ENCODE results near the gene TCN2.

TCN2 gene

DNA sequence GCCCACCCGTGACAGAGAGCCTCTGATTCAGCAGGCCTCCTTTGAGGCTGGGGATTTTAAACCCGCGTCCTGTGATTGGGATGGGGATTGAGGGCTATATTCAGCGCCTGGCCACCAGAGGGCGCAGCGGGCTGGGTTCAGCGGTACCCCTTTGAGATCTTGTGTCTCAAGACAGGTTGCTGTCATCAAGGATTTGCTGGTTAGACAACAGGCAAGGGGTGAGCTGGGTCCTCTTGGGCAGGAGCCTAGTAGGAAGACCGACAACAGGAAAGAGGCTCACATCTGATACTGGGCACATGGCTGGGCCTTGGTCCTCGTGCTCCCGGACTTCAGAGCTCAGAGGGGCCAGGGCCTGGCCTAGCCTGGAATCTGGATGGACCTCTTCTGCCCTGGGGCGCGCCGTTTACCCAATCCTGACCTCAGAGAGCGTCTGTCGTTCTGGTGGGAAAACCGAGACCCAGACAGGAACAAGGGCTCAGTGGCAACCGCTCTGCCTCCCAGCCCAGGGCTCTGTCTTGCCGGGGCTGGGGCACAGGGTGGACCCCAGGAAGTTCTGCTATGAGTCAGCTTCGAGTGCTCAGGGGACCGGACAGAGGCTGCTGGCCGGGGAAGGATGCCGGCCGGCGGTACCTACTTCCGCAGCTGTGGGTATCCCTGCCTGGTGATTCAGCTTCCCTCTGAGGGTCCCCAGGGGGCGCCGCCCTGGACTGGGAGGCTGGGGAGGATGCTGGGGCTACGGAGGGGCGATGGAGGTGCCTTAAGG is 27.7 kb downstream of the TCN2 start (continued):
- TF ChIP-seq, protein P1, sequence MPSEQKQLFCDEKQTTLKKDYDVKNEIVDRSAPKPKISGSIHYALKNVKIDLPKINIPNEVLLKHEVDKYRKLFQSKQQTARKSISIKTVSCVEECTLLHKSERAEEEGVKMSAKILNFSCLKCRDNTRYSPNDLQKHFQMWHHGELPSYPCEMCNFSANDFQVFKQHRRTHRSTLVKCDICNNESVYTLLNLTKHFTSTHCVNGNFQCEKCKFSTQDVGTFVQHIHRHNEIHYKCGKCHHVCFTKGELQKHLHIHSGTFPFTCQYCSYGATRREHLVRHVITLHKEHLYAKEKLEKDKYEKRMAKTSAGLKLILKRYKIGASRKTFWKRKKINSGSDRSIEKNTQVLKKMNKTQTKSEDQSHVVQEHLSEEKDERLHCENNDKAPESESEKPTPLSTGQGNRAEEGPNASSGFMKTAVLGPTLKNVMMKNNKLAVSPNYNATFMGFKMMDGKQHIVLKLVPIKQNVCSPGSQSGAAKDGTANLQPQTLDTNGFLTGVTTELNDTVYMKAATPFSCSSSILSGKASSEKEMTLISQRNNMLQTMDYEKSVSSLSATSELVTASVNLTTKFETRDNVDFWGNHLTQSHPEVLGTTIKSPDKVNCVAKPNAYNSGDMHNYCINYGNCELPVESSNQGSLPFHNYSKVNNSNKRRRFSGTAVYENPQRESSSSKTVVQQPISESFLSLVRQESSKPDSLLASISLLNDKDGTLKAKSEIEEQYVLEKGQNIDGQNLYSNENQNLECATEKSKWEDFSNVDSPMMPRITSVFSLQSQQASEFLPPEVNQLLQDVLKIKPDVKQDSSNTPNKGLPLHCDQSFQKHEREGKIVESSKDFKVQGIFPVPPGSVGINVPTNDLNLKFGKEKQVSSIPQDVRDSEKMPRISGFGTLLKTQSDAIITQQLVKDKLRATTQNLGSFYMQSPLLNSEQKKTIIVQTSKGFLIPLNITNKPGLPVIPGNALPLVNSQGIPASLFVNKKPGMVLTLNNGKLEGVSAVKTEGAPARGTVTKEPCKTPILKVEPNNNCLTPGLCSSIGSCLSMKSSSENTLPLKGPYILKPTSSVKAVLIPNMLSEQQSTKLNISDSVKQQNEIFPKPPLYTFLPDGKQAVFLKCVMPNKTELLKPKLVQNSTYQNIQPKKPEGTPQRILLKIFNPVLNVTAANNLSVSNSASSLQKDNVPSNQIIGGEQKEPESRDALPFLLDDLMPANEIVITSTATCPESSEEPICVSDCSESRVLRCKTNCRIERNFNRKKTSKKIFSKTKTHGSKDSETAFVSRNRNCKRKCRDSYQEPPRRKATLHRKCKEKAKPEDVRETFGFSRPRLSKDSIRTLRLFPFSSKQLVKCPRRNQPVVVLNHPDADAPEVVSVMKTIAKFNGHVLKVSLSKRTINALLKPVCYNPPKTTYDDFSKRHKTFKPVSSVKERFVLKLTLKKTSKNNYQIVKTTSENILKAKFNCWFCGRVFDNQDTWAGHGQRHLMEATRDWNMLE (tag by site-specific recombination; conservative IDR thresholded peaks at IDR 0.05; ENCODE audit: low read depth) = no peak
- TF ChIP-seq IKZF3 (tag by site-specific recombination; IDR thresholded peaks at IDR 0.05) = no peak
- TF ChIP-seq, protein P2, sequence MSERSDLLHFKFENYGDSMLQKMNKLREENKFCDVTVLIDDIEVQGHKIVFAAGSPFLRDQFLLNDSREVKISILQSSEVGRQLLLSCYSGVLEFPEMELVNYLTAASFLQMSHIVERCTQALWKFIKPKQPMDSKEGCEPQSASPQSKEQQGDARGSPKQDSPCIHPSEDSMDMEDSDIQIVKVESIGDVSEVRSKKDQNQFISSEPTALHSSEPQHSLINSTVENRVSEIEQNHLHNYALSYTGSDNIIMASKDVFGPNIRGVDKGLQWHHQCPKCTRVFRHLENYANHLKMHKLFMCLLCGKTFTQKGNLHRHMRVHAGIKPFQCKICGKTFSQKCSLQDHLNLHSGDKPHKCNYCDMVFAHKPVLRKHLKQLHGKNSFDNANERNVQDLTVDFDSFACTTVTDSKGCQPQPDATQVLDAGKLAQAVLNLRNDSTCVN (tag by site-specific recombination; optimal IDR thresholded peaks at IDR 0.05) = no peak
- TF ChIP-seq SETDB1 (IDR thresholded peaks at IDR 0.05; ENCODE audit: insufficient read length, low read length) = no peak
- TF ChIP-seq ZNF776 (tag by site-specific recombination; IDR thresholded peaks at IDR 0.05; ENCODE audit: borderline replicate concordance) = no peak
- peak; percentile 97 for TF ChIP-seq MZF1 (tag by site-specific recombination; IDR thresholded peaks at IDR 0.05; ENCODE audit: borderline replicate concordance)
- no peak for TF ChIP-seq ZNF24 (tag by site-specific recombination; IDR thresholded peaks at IDR 0.05)
- peak; percentile 48 for TF ChIP-seq ZXDB (tag by site-specific recombination; IDR thresholded peaks at IDR 0.05)
- TF ChIP-seq ZNF571 (tag by site-specific recombination; IDR thresholded peaks at IDR 0.05) = no peak
- no peak for TF ChIP-seq ZNF677 (tag by site-specific recombination; IDR thresholded peaks at IDR 0.05)
- TF ChIP-seq, protein P3, sequence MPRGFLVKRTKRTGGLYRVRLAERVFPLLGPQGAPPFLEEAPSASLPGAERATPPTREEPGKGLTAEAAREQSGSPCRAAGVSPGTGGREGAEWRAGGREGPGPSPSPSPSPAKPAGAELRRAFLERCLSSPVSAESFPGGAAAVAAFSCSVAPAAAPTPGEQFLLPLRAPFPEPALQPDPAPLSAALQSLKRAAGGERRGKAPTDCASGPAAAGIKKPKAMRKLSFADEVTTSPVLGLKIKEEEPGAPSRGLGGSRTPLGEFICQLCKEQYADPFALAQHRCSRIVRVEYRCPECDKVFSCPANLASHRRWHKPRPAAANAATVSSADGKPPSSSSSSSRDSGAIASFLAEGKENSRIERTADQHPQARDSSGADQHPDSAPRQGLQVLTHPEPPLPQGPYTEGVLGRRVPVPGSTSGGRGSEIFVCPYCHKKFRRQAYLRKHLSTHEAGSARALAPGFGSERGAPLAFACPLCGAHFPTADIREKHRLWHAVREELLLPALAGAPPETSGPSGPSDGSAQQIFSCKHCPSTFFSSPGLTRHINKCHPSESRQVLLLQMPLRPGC (tag by site-specific recombination; IDR thresholded peaks at IDR 0.05) = no peak
- no peak for TF ChIP-seq ZNF585B (tag by site-specific recombination; IDR thresholded peaks at IDR 0.05)
- no peak for TF ChIP-seq KLF10 (tag by site-specific recombination; IDR thresholded peaks at IDR 0.05)
- TF ChIP-seq, protein P4, sequence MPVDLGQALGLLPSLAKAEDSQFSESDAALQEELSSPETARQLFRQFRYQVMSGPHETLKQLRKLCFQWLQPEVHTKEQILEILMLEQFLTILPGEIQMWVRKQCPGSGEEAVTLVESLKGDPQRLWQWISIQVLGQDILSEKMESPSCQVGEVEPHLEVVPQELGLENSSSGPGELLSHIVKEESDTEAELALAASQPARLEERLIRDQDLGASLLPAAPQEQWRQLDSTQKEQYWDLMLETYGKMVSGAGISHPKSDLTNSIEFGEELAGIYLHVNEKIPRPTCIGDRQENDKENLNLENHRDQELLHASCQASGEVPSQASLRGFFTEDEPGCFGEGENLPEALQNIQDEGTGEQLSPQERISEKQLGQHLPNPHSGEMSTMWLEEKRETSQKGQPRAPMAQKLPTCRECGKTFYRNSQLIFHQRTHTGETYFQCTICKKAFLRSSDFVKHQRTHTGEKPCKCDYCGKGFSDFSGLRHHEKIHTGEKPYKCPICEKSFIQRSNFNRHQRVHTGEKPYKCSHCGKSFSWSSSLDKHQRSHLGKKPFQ (tag by site-specific recombination; IDR thresholded peaks at IDR 0.05) = no peak
- peak; percentile 68 for TF ChIP-seq ZNF660 (tag by site-specific recombination; IDR thresholded peaks at IDR 0.05)
- TF ChIP-seq BCL11B (tag by site-specific recombination; IDR thresholded peaks at IDR 0.05; ENCODE audit: low read depth) = no peak
- TF ChIP-seq ZNF302 (tag by site-specific recombination; IDR thresholded peaks at IDR 0.05; ENCODE audit: low read depth) = no peak
- no peak for TF ChIP-seq ZNF248 (tag by site-specific recombination; IDR thresholded peaks at IDR 0.05)
- TF ChIP-seq ZNF202 (tag by site-specific recombination; IDR thresholded peaks at IDR 0.05; ENCODE audit: borderline replicate concordance) = no peak
- no peak for TF ChIP-seq ZNF658 (tag by site-specific recombination; IDR thresholded peaks at IDR 0.05)
- TF ChIP-seq ZNF473 (tag by site-specific recombination; IDR thresholded peaks at IDR 0.05) = no peak
- no peak for TF ChIP-seq ZNF555 (tag by site-specific recombination; conservative IDR thresholded peaks at IDR 0.05)
- TF ChIP-seq, protein P5, sequence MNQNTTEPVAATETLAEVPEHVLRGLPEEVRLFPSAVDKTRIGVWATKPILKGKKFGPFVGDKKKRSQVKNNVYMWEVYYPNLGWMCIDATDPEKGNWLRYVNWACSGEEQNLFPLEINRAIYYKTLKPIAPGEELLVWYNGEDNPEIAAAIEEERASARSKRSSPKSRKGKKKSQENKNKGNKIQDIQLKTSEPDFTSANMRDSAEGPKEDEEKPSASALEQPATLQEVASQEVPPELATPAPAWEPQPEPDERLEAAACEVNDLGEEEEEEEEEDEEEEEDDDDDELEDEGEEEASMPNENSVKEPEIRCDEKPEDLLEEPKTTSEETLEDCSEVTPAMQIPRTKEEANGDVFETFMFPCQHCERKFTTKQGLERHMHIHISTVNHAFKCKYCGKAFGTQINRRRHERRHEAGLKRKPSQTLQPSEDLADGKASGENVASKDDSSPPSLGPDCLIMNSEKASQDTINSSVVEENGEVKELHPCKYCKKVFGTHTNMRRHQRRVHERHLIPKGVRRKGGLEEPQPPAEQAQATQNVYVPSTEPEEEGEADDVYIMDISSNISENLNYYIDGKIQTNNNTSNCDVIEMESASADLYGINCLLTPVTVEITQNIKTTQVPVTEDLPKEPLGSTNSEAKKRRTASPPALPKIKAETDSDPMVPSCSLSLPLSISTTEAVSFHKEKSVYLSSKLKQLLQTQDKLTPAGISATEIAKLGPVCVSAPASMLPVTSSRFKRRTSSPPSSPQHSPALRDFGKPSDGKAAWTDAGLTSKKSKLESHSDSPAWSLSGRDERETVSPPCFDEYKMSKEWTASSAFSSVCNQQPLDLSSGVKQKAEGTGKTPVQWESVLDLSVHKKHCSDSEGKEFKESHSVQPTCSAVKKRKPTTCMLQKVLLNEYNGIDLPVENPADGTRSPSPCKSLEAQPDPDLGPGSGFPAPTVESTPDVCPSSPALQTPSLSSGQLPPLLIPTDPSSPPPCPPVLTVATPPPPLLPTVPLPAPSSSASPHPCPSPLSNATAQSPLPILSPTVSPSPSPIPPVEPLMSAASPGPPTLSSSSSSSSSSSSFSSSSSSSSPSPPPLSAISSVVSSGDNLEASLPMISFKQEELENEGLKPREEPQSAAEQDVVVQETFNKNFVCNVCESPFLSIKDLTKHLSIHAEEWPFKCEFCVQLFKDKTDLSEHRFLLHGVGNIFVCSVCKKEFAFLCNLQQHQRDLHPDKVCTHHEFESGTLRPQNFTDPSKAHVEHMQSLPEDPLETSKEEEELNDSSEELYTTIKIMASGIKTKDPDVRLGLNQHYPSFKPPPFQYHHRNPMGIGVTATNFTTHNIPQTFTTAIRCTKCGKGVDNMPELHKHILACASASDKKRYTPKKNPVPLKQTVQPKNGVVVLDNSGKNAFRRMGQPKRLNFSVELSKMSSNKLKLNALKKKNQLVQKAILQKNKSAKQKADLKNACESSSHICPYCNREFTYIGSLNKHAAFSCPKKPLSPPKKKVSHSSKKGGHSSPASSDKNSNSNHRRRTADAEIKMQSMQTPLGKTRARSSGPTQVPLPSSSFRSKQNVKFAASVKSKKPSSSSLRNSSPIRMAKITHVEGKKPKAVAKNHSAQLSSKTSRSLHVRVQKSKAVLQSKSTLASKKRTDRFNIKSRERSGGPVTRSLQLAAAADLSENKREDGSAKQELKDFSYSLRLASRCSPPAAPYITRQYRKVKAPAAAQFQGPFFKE (tag by site-specific recombination; IDR thresholded peaks at IDR 0.05; ENCODE audit: borderline replicate concordance) = no peak
